Activated CD4-positive, alpha-beta T cell treated with anti-CD3 and anti-CD28 coated beads, Interleukin-2, amount 50 U/mL, for 16 hours (primary cell): Measurements from ENCODE around the gene BSND.

ENCODE experiments used
- DNase-seq: peaks from one replicate; pipeline ENCODE4 v3.0.0-alpha.2; 2020

The BSND gene

DNA sequence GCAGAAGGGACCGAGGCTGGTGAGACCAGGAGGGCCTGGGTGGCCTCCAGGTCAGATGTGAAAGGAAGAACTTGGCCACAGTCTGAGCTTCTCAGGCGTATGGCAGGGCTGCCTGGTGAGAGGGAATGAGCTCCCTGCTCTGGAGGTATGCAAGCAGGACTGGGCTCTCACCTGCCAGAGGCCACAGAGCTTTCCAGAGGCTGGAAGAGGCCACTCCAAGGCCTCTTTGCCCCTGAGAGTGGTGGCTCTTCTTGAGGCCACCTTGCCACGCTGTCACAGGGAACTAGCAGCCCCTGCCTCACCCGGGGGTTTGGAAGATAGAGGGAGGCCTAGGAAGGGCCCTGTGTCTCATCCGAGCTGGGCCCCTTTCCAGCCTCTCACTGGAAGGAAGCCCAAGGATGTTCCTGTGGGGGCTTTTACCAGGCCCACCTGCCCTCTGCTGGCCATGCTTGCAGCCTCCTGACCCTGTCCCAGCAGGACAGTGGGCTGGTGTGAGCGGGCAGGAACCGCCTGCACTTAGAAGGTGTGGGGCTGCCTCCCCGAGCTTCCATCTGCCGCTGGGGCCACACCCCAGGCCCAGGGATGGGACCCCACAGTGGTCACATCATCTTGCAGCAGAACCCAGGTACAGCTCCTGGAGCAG lies 50.7 kb downstream of the BSND start:
- DNase-seq = no peak

- DNase-seq = no peak
Observed at GRCh38 chr1:55049914-55050278, 51.2 kb downstream of the BSND start.

- no peak for DNase-seq
Observed at GRCh38 chr1:55050283-55050682, 51.5 kb downstream of the BSND start.

GRCh38 chr1:55051169-55051568 lies 52.4 kb downstream of the BSND start:
- DNase-seq = no peak

DNA sequence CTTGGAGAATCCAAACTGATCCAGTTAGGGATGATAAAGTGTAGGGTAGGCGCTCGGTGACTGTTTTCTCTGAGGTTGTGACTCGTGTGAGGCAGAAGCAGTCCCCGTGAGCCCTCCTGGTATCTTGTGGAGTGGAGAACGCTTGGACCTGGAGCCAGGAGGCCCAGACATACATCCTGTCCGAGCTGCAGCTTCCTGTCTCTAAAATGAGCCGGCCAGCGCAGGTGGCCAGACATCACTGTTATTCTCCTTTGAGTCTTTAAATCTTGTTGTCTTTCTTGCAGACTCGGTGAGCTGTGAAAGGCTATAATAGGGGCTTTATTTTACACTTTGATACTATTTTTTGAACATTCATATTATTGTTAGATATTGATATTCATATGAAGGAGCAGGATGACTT lies 52.9 kb downstream of the BSND start:
- no peak for DNase-seq

GRCh38 chr1:55052221-55053142 lies 53.7 kb downstream of the BSND start:
- DNase-seq = no peak

DNA sequence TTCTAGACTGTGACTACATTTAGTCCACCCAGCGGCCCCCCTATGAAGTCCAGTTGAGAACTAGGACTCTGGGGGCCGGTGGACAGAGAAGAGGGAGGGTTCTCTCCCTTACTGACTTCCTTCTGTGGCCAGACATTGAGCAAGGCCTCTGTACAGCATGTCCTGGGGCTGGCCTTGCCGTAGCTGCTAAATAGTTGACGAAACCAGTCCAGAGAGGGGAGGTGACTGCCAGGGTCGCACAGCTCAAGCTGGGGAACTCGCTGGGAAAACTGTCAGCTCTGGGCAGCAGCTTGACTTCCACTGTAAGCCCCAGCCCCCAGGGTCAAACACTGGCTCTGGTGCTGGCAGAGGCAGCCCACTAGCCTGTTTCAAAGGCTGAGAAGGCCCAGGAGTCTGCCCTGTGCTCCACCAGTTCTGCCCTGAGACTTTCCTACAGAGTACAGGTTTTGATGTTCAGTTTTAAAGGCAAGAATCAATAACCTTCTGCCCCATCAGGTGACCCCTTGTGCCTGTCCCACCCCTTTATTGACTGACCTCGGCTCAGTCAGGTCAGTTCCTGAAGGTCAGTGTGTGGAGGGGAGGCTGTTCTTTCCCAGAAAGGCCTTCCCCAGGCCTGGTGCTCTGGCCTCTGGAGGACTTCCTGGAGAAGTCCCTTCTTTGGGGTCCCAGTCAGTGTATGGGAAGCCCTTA lies 54.7 kb downstream of the BSND start:
- no peak for DNase-seq

DNA sequence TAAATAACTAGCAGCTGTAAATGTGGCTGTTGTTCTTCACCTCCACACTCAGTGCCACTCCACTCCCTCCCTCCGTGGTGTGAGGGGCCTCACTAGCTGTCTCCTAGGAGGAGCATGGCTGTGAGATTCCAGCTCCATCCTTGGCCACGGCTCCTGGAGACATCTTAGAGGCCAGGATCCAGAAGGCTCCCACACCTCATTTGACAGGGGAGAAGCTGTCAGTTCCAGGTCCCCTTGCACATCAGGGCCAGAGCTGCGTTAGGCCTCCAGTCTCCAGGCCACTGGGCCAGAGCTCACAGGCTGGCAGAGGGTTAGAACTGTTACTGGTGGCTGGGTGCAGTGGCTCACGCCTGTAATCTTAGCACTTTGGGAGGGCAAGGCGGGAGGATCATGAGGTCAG lies 55.7 kb downstream of the BSND start:
- DNase-seq = no peak

DNA sequence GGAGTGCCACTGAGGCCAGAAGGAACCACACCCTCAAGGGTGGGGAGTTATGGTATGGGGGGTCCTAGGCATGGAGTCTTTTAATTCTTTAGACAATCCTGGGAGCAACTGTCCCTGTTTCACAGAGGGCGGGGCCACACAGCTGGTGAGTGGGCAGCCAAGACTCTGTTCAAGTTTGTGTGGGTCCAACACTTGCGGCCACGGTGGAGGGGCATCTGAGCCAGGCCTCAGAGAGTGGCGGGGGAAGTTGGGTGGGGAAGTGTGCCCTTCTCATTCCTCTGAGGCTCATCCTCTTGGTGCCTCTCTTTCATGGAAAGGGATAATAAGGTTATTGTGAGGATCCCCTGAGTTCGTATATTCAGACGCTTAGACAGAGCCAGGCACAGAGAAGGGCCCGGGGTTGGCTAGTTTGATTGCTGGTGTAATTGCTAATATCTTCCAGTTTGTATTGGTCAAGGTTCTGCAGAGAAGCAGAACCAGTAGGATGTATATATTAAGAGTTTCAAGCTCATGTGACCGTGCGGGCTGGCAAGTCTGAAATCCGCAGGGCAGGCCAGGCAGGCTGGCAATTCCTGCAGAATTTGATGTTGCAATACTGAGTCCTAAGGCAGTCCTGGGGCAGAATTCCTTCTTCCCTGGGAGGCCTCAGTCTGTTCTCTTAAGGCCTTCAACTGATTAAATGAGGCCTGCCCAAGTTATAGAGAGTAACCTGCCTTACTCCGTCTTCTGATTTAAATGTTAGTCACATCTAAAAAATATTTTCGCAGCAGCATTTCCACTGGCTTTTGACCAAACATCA lies 56.5 kb downstream of the BSND start:
- no peak for DNase-seq

- DNase-seq = no peak
Observed at GRCh38 chr1:55055951-55056631, 57.4 kb downstream of the BSND start.

DNA sequence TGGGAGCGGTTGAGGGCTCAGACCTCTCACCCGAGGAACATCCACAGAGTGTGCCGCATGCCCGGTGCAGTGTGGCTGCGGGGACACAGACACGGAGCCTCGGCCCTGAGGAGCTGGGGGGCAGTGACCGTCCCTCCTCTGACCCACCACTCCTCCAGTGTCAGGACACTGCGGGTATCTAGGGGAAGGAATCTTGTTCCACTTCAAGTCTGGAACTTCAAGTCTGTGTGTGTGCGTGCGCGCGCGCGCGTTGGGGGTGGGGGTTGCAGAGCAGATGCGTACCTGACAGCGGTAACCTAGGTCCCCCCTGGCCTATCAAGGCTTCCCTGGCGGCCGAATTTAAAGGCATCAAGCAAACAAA lies 57.9 kb downstream of the BSND start:
- DNase-seq = no peak

- no peak for DNase-seq
Observed at GRCh38 chr1:55057270-55057955, 58.7 kb downstream of the BSND start.

GRCh38 chr1:55057956-55058298 lies 59.2 kb downstream of the BSND start:
- no peak for DNase-seq

DNA sequence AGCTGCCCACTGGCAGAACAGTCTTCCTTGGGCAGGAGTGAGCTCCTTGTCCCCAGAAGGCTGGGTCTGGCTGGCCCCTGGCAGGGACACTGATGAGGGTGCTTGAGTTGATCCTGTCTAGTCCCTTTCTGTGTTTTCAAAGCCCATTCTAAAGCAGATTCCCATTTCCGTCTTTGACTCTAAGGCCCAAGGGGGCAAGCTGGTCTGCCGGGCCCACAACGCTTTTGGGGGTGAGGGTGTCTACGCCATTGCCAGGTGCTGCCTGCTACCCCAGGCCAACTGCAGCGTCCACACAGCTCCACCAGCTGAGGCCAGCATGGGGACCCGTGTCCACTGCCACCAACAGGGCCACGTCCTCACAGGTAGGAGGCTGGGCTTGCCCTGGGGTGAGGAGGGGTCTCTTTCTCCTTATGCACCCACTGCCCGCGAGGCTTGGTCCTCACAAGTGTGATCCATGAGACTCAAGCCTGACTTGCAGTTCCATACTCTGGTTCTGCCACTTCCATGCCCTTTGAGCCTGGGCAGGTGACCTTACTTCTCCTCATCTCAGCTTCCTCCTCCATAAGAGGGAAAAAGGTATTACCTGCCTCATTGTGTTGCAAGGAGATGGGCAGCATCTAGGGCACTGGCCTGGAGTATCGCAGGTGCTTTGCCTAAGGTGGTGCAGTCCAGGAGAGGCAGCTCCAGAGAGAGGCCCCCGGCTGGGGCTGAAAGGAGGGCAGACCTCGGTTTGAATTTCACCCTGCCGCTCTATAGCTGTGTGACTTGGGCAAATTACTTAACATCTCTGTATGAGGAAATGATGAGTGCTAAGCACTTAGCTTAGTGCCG lies 60.8 kb downstream of the BSND start:
- DNase-seq = no peak

- peak; percentile 33 for DNase-seq
Observed at GRCh38 chr1:55060133-55060999, 61.6 kb downstream of the BSND start.

DNA sequence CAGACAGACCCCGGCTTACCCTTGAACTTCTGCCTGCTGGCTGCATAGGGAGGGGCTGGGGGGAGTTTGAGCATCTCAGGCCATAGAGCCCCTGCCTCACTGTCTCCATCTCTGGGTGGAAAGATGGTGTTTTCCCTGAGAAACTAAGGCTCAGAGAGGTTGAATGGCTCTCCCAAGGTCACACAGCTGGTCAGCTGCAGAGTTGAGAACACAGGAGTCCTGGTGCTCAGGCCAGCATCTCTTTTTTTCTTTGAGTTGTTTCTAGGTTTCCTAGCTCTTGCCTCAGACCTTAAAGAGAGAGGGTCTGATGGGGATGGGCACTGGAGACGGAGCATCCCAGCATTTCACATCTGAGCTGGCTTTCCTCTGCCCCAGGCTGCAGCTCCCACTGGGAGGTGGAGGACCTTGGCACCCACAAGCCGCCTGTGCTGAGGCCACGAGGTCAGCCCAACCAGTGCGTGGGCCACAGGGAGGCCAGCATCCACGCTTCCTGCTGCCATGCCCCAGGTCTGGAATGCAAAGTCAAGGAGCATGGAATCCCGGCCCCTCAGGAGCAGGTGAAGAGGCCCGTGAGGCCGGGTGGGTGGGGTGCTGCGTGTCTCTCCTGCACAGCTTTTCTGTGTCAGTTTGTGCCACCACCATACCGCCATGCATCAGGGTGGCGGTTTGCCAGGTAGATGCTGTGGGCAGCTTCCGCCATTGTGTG lies 62.4 kb downstream of the BSND start:
- DNase-seq = no peak
